ENCODE data around the gene GNLY. TPM values are rescaled to one million over a fixed set of nuclear protein-coding genes. Genes with fewer than 3 reads are reported as not detected.
A peak's percentile ranks its signal among the peaks of the same experiment; 100 is the strongest.

GNLY gene
- total RNA-seq, 6 experiments from 2014 or later: 0.92 to 3.1 (median 1.6) TPM

DNA sequence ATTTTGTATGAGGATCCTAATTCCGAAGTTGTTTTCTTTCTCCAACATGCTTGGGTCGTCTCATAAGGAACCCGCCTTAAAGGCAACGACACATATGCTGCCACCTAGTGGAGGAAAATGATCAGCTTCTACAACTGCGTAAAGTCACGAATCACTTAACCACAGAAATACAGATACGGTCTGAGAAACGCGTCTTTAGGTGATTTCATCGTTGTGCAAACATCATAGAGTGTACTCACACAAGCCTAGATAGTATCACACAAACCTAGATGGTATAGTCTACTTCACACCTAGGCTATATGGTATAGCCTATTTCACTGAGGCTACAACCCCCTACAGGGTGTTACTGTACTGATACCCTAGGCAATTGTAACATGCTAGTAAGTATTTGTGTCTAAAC is 13.1 kb downstream of the GNLY start:
- H3K4me1 ChIP-seq: peaks cover 0 to 69% (median 32%) of the 10 kb centered on the region in 4 donors
- WGBS (ENCODE audit: insufficient coverage, low coverage, low lambda C conversion rate, missing lambda C conversion rate): 3% methylated on average over 10 of the region's 10 CpGs
- peak; percentile 58 to 67 (median 63) for ATAC-seq
- peak overlapping the region; percentile 71 to 91 (median 84) for H3K27ac ChIP-seq
- H3K4me3 ChIP-seq: no peak overlapping the region
- no peak for TF ChIP-seq POLR2A (IDR thresholded peaks at IDR 0.05)
- TF ChIP-seq, protein P1, sequence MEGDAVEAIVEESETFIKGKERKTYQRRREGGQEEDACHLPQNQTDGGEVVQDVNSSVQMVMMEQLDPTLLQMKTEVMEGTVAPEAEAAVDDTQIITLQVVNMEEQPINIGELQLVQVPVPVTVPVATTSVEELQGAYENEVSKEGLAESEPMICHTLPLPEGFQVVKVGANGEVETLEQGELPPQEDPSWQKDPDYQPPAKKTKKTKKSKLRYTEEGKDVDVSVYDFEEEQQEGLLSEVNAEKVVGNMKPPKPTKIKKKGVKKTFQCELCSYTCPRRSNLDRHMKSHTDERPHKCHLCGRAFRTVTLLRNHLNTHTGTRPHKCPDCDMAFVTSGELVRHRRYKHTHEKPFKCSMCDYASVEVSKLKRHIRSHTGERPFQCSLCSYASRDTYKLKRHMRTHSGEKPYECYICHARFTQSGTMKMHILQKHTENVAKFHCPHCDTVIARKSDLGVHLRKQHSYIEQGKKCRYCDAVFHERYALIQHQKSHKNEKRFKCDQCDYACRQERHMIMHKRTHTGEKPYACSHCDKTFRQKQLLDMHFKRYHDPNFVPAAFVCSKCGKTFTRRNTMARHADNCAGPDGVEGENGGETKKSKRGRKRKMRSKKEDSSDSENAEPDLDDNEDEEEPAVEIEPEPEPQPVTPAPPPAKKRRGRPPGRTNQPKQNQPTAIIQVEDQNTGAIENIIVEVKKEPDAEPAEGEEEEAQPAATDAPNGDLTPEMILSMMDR (IDR thresholded peaks at IDR 0.05): peak; percentile 85 to 91 (median 90)
- no peaks in the 10 kb centered on the region for H3K9me3 ChIP-seq
- no peaks in the 10 kb centered on the region for H3K36me3 ChIP-seq
- DNase-seq: peak in 1 of 3 donors; percentile 69
- intact Hi-C loops (cut with DNase I): no loop called here
- H3K27me3 ChIP-seq: no peaks in the 10 kb centered on the region

DNA sequence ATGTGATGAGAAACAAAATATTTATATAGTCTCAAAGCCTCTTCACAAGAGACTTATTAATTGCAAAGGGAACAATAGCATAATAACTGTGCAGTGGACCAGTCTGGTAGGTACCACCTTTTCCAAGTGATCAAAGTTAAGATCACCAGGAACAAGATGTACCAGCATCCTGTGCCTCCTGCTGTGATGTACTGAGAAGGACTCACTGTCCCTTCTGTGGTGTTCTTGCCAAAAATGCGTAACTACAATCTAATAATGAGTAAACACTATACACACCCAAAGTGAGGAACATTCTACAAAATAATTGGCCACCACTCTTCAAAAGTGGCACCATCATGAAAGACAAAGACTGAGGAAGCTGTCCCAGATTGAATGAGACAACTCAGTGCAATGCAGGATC is 14.5 kb downstream of the GNLY start:
- H3K27ac ChIP-seq: peak overlapping the region in 2 of 3 donors; percentile 35 to 84
- no peaks in the 10 kb centered on the region for H3K9me3 ChIP-seq
- H3K4me3 ChIP-seq: no peak overlapping the region
- intact Hi-C loops (cut with DNase I): no loop called here
- H3K4me1 ChIP-seq: peaks cover 0 to 80% (median 39%) of the 10 kb centered on the region in 4 donors
- no peak for DNase-seq
- TF ChIP-seq POLR2A (IDR thresholded peaks at IDR 0.05): peak; percentile 24
- TF ChIP-seq, protein P1 (IDR thresholded peaks at IDR 0.05): no peak
- H3K27me3 ChIP-seq: no peaks in the 10 kb centered on the region
- no peaks in the 10 kb centered on the region for H3K36me3 ChIP-seq
- WGBS (ENCODE audit: insufficient coverage, low coverage, low lambda C conversion rate, missing lambda C conversion rate): 20% methylated on average over 1 of the region's 1 CpG
- ATAC-seq: peak in 1 of 4 donors; percentile 34

DNA sequence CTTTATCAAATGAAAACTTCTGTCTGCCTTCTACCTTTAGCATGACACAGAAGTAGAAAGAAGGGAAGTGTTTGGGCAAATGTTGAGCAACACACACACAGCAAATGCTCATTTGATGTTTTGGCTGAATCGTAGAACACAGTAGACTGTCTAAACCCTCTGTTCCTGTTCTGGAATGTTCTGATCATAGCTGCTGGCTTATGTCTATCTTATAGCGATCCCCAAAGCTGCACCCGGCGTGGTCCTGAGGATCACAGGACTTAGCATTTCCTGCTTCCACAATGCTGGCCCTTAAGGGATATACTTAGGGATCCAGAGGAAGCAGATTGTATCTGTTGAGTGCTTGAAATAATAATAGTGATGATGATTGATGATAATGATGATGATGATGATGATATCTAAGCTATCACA is 15.2 kb downstream of the GNLY start:
- 17% methylated on average over 4 of the region's 4 CpGs for WGBS (ENCODE audit: insufficient coverage, low coverage, low lambda C conversion rate, missing lambda C conversion rate)
- Histone ChIP-seq H3K4me3 (no peak overlapping the region), H3K4me1 (peaks cover 0 to 84% (median 39%) of the 10 kb centered on the region in 4 donors), H3K9me3 (no peaks in the 10 kb centered on the region), H3K27me3 (no peaks in the 10 kb centered on the region), H3K36me3 (no peaks in the 10 kb centered on the region), H3K27ac (peak overlapping the region; percentile 35 to 84 (median 39))
- intact Hi-C loops (cut with DNase I): no loop called here
- TF ChIP-seq, protein P1 (IDR thresholded peaks at IDR 0.05): no peak
- peak; percentile 24 for TF ChIP-seq POLR2A (IDR thresholded peaks at IDR 0.05)
- DNase-seq (no peak), ATAC-seq (peak in 3 of 4 donors; percentile 13 to 20 (median 17))

DNA sequence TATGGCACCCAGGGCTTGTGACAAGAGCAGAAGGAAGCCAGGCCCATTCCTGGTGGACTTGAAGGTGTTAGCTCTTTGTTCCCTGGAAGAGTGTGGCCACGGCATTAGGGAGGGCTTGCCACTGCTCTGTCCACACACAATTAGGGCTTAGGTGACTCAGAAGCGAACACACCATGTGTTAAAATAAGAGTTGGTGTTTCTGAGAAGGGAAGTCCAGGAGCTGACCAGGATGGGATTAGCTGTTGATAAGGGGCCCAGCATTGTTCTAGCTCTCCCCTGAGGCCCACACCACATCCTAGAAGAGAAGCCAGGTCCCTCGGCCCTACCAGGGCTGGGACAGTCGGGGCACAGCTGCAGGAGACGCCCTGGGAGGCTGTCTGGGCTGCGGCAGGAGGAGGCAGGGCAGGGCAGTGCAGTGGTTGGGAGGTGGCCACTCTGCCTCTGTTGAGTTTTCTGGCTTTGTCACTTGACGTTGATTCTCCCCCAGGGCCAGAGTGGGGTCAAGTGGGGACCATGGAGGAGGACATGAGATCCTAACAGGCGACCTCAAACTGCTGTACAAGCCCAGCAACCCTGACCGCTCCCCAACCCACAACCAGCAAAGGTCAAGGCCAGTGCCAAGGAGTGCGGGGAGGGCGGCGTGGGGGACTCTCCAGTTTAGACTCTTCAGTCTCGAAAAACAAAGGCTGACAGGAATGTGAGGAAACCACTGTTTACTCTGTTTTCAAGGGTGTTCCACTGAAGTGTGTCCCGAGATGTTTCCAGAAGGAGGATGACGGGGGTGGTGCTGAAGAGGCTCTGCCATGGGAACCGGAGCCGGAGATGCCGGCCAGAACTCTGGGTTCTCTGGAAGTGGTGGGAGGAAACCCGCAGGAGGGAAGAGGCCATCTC is 16.8 kb downstream of the GNLY start:
- TF ChIP-seq POLR2A (IDR thresholded peaks at IDR 0.05): no peak
- TF ChIP-seq, protein P1 (IDR thresholded peaks at IDR 0.05): no peak

More for the DNA sequence above, 16.8 kb downstream of the GNLY start:
- H3K36me3 ChIP-seq: no peaks in the 10 kb centered on the region
- no peak overlapping the region for H3K4me3 ChIP-seq
- H3K27ac ChIP-seq: peak overlapping the region in 2 of 3 donors; percentile 35 to 84
- ATAC-seq (no peak), DNase-seq (no peak)
- no peaks in the 10 kb centered on the region for H3K27me3 ChIP-seq
- H3K9me3 ChIP-seq: no peaks in the 10 kb centered on the region
- WGBS (ENCODE audit: insufficient coverage, low coverage, low lambda C conversion rate, missing lambda C conversion rate): 81% methylated on average over 7 of the region's 19 CpGs
- H3K4me1 ChIP-seq: peaks cover 0 to 70% (median 34%) of the 10 kb centered on the region in 4 donors
- intact Hi-C loops (cut with DNase I): no loop called here

Measured in right lobe of liver (tissue), 6 donors.